NCI-H2107 treated with DMSO at 0.1 percent for 48 hours (cell line): ENCODE data around the gene CRYBB3.

Experiments
- DNase-seq: peaks from one replicate; lab custom pipeline; 2025; ENCODE audit not compliant: unreplicated experiment; lab: John Stamatoyannopoulos, UW

The CRYBB3 gene

DNA sequence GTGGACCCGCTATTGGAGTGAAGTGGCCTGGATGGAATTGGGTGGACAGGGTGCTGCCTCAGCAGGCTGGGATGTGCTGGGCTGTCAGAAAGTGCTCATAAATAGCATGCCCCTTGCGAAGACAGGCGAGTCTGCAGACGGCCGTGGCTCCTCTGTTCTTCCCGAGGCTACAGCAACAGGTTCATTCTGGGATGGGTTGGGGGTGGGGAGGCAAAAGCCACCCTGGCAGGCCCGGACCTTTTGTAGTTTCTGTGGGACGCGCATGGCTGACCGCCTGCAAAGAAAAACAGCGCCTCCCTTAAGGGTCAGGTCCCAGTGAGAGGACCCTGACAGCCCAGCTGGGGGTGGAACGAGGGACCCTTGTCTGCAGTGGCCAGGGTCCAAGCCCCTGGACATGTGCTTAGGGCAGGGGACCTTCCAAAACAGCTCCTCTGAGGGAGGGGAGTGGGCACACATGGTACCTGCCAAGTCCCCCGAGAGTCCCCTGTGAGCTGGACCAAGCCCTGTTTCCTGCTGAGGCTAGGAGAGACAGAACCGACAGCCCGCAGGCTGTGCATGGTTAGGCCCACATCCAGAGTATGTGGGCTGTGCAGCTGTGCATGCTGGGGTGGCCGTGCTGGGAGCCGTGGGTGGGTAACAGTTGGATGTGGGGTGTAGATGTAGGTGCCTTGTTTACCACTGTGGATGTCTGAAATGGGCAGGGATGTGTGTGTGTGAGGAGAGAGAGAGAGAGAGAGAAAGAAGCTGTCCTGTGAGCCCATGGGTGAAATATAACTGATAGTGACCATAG, at the start of gene CRYBB3:
Gene CRYBB3, plus strand, starts transcription at position 128 of the 790 bp plus-strand sequence. CDS start 1,539 bp downstream, outside the sequence.
- DNase-seq = no peak

- no peak for DNase-seq
These were observed 45.5 kb upstream of the CRYBB3 start for GRCh38 chr22:25153961-25154666.

DNA sequence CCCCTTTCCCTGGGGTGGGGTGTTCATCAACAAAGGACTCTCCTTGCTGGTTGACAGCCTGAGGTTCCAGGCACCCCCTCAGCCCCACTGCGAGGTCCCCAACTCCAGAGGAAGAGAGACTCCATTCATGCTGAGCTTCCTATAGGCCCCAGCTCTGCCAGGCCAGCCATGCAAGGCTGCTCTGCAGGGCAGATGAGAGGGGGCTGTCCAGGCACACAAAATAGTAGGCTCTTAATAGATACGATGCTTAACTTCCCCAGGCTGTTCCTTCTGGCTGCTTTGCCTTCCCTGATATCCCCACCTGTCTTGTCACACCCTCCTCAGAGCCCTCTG, 45.0 kb upstream of the CRYBB3 start:
- DNase-seq = no peak

GRCh38 chr22:25156736-25157135, 42.9 kb upstream of the CRYBB3 start:
- DNase-seq = no peak

DNA sequence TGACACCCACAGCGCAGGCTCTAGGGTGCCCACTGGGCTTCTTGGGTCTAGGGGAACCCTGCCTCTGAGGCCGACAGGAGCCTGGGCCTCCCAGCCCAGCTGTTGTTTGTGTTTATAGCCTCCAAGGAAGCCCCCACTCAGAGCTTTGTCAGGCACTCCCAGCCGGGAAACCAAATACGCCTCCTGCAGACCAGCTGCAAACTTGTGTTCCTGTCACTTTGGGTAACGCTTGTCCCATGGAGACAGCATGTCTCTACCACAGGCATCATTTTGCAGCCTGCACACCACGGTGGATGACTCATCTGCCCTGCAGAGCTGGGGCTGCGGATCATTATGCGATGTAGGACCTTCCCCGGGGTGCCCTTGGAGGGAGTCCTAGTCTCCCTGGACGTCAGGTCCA, 40.6 kb upstream of the CRYBB3 start:
- no peak for DNase-seq

- DNase-seq = no peak
These were observed 39.3 kb upstream of the CRYBB3 start for GRCh38 chr22:25160120-25160996.

- no peak for DNase-seq
These were observed 38.4 kb upstream of the CRYBB3 start for GRCh38 chr22:25161017-25161915.

DNA sequence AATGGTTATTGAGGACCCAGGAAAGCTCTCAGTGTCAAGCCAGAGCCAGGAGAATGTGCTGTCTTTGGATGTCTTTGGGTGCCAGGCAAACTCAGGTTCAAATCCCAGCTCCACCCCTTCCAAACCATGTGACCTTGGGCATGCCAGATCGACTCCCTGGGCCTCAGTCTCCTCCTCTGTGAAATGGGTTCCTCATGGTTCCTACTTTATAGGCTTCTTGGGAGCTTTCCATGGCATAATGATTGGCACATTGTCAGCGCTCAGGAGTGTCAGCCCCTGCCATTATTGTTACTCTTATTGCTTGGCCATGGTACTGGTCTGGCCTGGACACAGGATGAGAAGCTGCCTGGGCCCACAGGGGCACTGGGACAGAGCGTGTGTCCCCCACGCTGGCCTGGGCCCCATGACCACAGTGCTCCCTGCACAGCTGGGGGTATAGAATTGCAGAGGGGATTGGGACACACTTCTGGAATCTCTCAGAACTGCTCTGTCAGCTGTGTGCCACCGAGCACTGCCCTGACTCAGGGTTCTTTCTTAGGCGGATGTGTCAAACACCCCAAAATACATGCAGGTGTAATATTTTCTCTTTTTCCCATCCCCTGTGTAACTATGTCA, 37.6 kb upstream of the CRYBB3 start:
- DNase-seq = no peak

- no peak for DNase-seq
These were observed 37.1 kb upstream of the CRYBB3 start for GRCh38 chr22:25162561-25162960.

DNA sequence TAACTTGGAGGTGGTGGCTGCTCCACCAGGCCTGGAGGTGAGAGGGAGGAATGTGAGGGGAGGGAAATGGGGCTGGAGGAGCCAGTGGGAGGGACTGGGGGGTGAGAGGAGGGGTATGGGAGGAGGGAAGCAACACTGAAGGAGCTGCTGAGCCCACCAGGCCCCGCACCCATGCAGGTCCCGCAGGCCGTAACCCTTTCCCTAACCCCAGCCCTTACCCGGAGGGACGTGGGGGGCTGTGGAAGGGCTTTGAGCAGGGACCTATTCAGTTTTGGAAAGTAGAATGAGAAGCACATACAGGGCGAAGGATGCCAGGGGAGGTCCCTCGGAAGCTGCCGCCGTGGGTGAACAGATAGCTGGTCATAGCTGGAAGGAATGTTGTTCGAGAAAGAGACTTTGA, 33.9 kb upstream of the CRYBB3 start:
- DNase-seq = no peak

GRCh38 chr22:25166266-25167040, 33.2 kb upstream of the CRYBB3 start:
- no peak for DNase-seq

GRCh38 chr22:25167082-25167481, 32.6 kb upstream of the CRYBB3 start:
- no peak for DNase-seq

GRCh38 chr22:25167834-25168601, 31.6 kb upstream of the CRYBB3 start:
- no peak for DNase-seq

DNA sequence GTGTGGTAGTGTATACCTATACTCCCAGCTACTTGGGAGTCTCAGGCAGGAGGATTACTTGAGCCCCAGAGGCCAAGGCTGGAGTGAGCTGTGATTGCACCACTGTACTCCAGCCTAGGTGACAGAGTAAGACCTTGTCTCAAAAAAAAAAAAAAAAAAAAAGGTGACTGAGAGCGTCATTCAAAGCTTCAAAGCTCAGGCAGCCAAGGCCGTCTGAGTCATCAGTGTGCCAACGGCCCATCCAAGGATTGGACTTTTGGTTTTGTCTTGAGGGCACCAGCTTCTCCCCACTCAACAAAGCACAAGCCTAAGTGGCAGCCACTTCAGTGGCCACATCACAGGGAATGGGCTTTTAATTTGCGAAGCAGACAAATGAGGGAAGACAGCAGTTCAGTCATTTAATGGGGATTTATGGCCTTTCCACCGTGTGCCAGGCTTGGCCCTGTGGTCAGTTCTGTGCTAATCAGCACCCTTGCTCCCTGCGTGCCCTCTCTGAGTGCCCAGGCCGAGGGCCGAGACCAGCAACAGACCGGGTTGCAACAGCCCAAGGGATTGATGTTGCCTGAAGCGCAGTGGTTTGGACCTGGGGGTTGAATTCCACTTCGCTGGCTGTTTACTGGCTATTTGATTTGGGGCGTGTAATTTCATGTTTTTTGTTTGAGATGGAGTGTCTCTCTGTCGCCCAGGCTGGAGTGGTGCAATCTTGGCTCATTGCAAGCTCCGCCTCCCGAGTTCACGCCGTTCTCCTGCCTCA, 30.2 kb upstream of the CRYBB3 start:
- DNase-seq = no peak

GRCh38 chr22:25170426-25170980, 29.2 kb upstream of the CRYBB3 start:
- DNase-seq = no peak

DNA sequence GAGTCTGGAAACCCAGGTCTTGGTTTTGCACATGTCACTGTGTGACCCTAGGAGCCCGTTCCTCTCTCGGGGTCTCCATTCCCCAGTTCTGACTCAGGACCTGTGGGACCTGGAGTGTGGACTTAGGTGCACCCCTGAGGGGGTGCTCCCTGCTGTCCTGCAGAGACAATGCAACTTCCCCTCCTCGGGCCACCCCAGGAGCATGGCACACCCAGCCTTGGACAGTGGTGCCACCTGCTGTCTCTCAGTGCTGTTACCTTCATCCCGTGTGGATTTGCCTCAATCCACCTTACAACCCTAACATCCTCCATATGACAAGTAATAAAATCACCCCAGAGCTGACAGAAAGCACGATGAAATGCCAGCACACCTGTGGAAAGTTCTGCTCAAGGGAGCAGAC, 27.5 kb upstream of the CRYBB3 start:
- no peak for DNase-seq

DNA sequence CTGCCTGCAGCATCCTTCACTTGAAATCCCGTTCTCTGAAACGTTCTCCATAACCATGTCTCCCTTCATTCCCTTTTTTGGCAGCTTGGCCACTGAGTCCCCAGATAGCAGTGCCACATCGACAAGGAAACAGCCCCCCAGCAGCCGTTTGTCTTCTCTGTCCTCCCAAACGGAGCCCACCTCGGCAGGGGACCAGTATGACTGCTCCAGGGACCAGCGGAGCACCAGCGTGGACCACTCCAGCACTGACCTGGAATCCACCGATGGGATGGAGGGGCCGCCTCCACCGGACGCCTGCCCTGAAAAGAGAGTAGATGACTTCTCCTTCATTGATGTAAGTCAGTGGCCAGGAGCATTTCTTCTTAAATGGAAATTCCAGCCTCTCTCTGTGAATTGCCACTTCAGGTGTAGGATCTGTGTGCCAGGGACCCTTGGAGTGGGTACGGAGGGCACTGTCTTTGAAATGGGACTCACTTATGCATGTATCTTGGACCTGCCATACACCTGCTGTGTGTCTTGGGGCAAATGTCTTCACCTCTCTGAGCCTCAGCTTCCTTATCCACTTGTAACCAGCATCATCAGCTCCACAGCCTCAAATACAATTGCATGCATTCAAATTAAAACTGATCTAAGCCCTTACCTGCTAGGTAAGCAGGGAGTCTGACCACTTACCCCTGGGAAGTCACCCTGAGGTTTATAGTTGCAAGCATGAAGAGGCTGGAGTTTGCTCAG, 25.3 kb upstream of the CRYBB3 start:
- DNase-seq = no peak
